ENCODE results near the gene NFATC1.

Gene NFATC1

GRCh38 chr18:79424880-79425568 lies 29.3 kb downstream of the NFATC1 start:
- Histone ChIP-seq H3K36me3 (ENCODE audit: insufficient read depth, low read length) (peaks cover 16% of the 10 kb centered on the region), H3K4me3 (ENCODE audit: low read depth in 1 of 2, low read length in 2 of 2) (no peak overlapping the region), H2AFZ (ENCODE audit: low read depth, low read length) (no peak overlapping the region), H3K4me2 (ENCODE audit: insufficient read depth, low read length) (no peak overlapping the region), H3K27me3 (ENCODE audit: insufficient read depth, low read length, poor library complexity) (no peaks in the 10 kb centered on the region), H4K20me1 (ENCODE audit: insufficient read depth, low read length) (peaks cover 22% of the 10 kb centered on the region), H3K9me3 (ENCODE audit: insufficient read depth, low read length, severe bottlenecking) (no peaks in the 10 kb centered on the region), H3K27ac (ENCODE audit: low read length) (no peak overlapping the region), H3K79me2 (ENCODE audit: insufficient read depth, low read length) (peaks cover 3% of the 10 kb centered on the region; the same call in 1 of the 2 replicates), H3K4me1 (ENCODE audit: insufficient read depth, low read length) (no peaks in the 10 kb centered on the region), H3K9ac (ENCODE audit: low read depth, low read length) (no peak overlapping the region)
- no peak for TF ChIP-seq CTCF (IDR thresholded peaks at IDR 0.05; ENCODE audit: borderline replicate concordance, extremely low read depth, low read length, poor library complexity, severe bottlenecking)
- no peak for DNase-seq
- no peak for ATAC-seq (ENCODE audit: insufficient read depth, low read depth)

- ATAC-seq (ENCODE audit: insufficient read depth, low read depth) (no peak), DNase-seq (no peak)
- Histone ChIP-seq H4K20me1 (ENCODE audit: insufficient read depth, low read length) (peaks cover 24% of the 10 kb centered on the region), H3K4me2 (ENCODE audit: insufficient read depth, low read length) (no peak overlapping the region), H2AFZ (ENCODE audit: low read depth, low read length) (no peak overlapping the region), H3K4me3 (ENCODE audit: low read depth in 1 of 2, low read length in 2 of 2) (no peak overlapping the region), H3K36me3 (ENCODE audit: insufficient read depth, low read length) (peaks cover 15% of the 10 kb centered on the region), H3K27me3 (ENCODE audit: insufficient read depth, low read length, poor library complexity) (no peaks in the 10 kb centered on the region), H3K79me2 (ENCODE audit: insufficient read depth, low read length) (peaks cover 3% of the 10 kb centered on the region; the same call in 1 of the 2 replicates), H3K4me1 (ENCODE audit: insufficient read depth, low read length) (no peaks in the 10 kb centered on the region), H3K9ac (ENCODE audit: low read depth, low read length) (no peak overlapping the region), H3K27ac (ENCODE audit: low read length) (no peak overlapping the region), H3K9me3 (ENCODE audit: insufficient read depth, low read length, severe bottlenecking) (no peaks in the 10 kb centered on the region)
- TF ChIP-seq EZH2 (IDR thresholded peaks at IDR 0.05; ENCODE audit: borderline replicate concordance, low read depth, low read length, severe bottlenecking) (no peak), CTCF (IDR thresholded peaks at IDR 0.05; ENCODE audit: borderline replicate concordance, extremely low read depth, low read length, poor library complexity, severe bottlenecking) (no peak)
Measured at GRCh38 chr18:79425569-79425886, 29.8 kb downstream of the NFATC1 start.

- no peak for DNase-seq
- no peak for ATAC-seq (ENCODE audit: insufficient read depth, low read depth)
- peaks cover 4% of the 10 kb centered on the region; the same call in 1 of the 2 replicates for H3K36me3 ChIP-seq (ENCODE audit: insufficient read depth, low read length)
- no peak overlapping the region for H3K9ac ChIP-seq (ENCODE audit: low read depth, low read length)
- H3K4me1 ChIP-seq (ENCODE audit: insufficient read depth, low read length), result no peaks in the 10 kb centered on the region
- no peak overlapping the region for H2AFZ ChIP-seq (ENCODE audit: low read depth, low read length)
- H4K20me1 ChIP-seq (ENCODE audit: insufficient read depth, low read length), result peaks cover 24% of the 10 kb centered on the region
- H3K4me2 ChIP-seq (ENCODE audit: insufficient read depth, low read length), result no peak overlapping the region
- H3K9me3 ChIP-seq (ENCODE audit: insufficient read depth, low read length, severe bottlenecking), result no peaks in the 10 kb centered on the region
- no peak overlapping the region for H3K4me3 ChIP-seq (ENCODE audit: low read depth in 1 of 2, low read length in 2 of 2)
- H3K27ac ChIP-seq (ENCODE audit: low read length), result no peak overlapping the region
- TF ChIP-seq CTCF (IDR thresholded peaks at IDR 0.05; ENCODE audit: borderline replicate concordance, extremely low read depth, low read length, poor library complexity, severe bottlenecking), result no peak
- TF ChIP-seq EZH2 (IDR thresholded peaks at IDR 0.05; ENCODE audit: borderline replicate concordance, low read depth, low read length, severe bottlenecking), result no peak
- no peaks in the 10 kb centered on the region for H3K27me3 ChIP-seq (ENCODE audit: insufficient read depth, low read length, poor library complexity)
- H3K79me2 ChIP-seq (ENCODE audit: insufficient read depth, low read length), result peaks cover 3% of the 10 kb centered on the region; the same call in 1 of the 2 replicates
Measured at GRCh38 chr18:79426376-79427300, 30.9 kb downstream of the NFATC1 start.

Measured in DND-41 (cell line).